Stimulated activated CD8-positive, alpha-beta memory T cell treated with anti-CD3 and anti-CD28 coated beads, Interleukin-7, amount 100 ng/mL, for 24 hours (primary cell): ENCODE data around the gene PRKAA1.
"Not testable (repeated sequence)": the region's sequence is repeated elsewhere in the genome, so short reads cannot be mapped to it uniquely, and the experiment has no call there.

Experiments
- DNase-seq: peaks from one replicate; pipeline ENCODE4 v3.0.0-alpha.2; 2020; ENCODE audit warnings: low read depth

The PRKAA1 gene

GRCh38 chr5:40825461-40826043 lies 27.4 kb upstream of the PRKAA1 start:
- not testable (repeated sequence) for DNase-seq

GRCh38 chr5:40823459-40823858 lies 25.3 kb upstream of the PRKAA1 start:
- DNase-seq: no peak

- no peak for DNase-seq
These were observed 15.6 kb upstream of the PRKAA1 start for GRCh38 chr5:40813698-40814281.

- no peak for DNase-seq
These were observed 14.0 kb upstream of the PRKAA1 start for GRCh38 chr5:40812125-40812524.

- DNase-seq: no peak
These were observed 3.8 kb upstream of the PRKAA1 start for GRCh38 chr5:40801771-40802562.

GRCh38 chr5:40799258-40799657 lies 1.1 kb upstream of the PRKAA1 start:
- DNase-seq: no peak

- DNase-seq: no peak
These were observed 632 bp upstream of the PRKAA1 start for GRCh38 chr5:40798801-40799210.

- DNase-seq: peak; percentile 48
These were observed 732 bp downstream of the PRKAA1 start for GRCh38 chr5:40797273-40798011.

GRCh38 chr5:40796487-40796889 lies 1.7 kb downstream of the PRKAA1 start:
- no peak for DNase-seq

- not testable (repeated sequence) for DNase-seq
These were observed 3.3 kb downstream of the PRKAA1 start for GRCh38 chr5:40794877-40795276.

GRCh38 chr5:40794340-40794739 lies 3.8 kb downstream of the PRKAA1 start:
- not testable (repeated sequence) for DNase-seq

- not testable (repeated sequence) for DNase-seq
These were observed 5.5 kb downstream of the PRKAA1 start for GRCh38 chr5:40792691-40793090.

- DNase-seq: no peak
These were observed 6.4 kb downstream of the PRKAA1 start for GRCh38 chr5:40791715-40792139.

GRCh38 chr5:40790947-40791593 lies 7.1 kb downstream of the PRKAA1 start:
- no peak for DNase-seq

GRCh38 chr5:40788941-40789340 lies 9.2 kb downstream of the PRKAA1 start:
- DNase-seq: not testable (repeated sequence)

GRCh38 chr5:40787986-40788385 lies 10.2 kb downstream of the PRKAA1 start:
- DNase-seq: no peak

GRCh38 chr5:40786664-40787063 lies 11.5 kb downstream of the PRKAA1 start:
- DNase-seq: not testable (repeated sequence)

- DNase-seq: no peak
These were observed 13.3 kb downstream of the PRKAA1 start for GRCh38 chr5:40784916-40785315.

- DNase-seq: no peak
These were observed 14.0 kb downstream of the PRKAA1 start for GRCh38 chr5:40784027-40784653.

GRCh38 chr5:40781843-40782409 lies 16.2 kb downstream of the PRKAA1 start:
- no peak for DNase-seq

- no peak for DNase-seq
These were observed 17.3 kb downstream of the PRKAA1 start for GRCh38 chr5:40780858-40781257.
